A549 treated with AZD9567 at 1 μM for 4 hours (cell line): ENCODE results near the gene ST3GAL3. TPM values are rescaled to one million over a fixed set of nuclear protein-coding genes. Genes with fewer than 3 reads are reported as not detected.

ENCODE experiments used
- total RNA-seq: library from RNA; stranded (reverse); fragments of 200-300 nt; extraction: Qiagen RNA extraction; gene quantifications from 5 replicates; pipeline ENCODE4 v1.2.3, GENCODE V29; 2022; ENCODE audit not compliant: insufficient read depth

ST3GAL3 gene
- total RNA-seq: 2.8 to 5.1 TPM (median 3.4 TPM) in 5 replicates

GRCh38 chr1:43707190-43708001, at the start of gene ST3GAL3:
ST3GAL3 (plus strand) TSS chr1:43707536; CDS start chr1:43736263, 28,727 bp downstream.

GRCh38 chr1:43933386-43934100, 226.2 kb downstream of the ST3GAL3 start, which contains the start of gene ARTN:
ARTN (plus strand) TSS chr1:43933801; CDS start chr1:43935657, 1,856 bp downstream.

GRCh38 chr1:43946236-43947060, 239.1 kb downstream of the ST3GAL3 start, which contains the start of gene IPO13:
IPO13 (plus strand) TSS chr1:43946950; CDS start chr1:43947601, 651 bp downstream.

GRCh38 chr1:43969746-43970466, 262.6 kb downstream of the ST3GAL3 start, which contains the start of gene DPH2:
DPH2 (plus strand) TSS chr1:43970010; CDS start chr1:43970176, 166 bp downstream.

GRCh38 chr1:43974443-43975248, 267.3 kb downstream of the ST3GAL3 start, which contains the start of gene ATP6V0B:
ATP6V0B (plus strand) TSS chr1:43974960; CDS start chr1:43975041, 81 bp downstream.

GRCh38 chr1:43978551-43979260, 271.4 kb downstream of the ST3GAL3 start, which contains the start of gene B4GALT2:
B4GALT2 (plus strand) TSS chr1:43979210; CDS start chr1:43981161, 1,951 bp downstream.

Other genes with a start within 250 kb of the ST3GAL3 start
- 82.2 to 112 TPM (median 91.4 TPM) in 5 replicates for gene PTPRF, start 176.7 kb upstream of the ST3GAL3 start, total RNA-seq
- 14.5 to 16.7 TPM (median 15.4 TPM) in 5 replicates for gene KDM4A, start 57.4 kb upstream of the ST3GAL3 start, total RNA-seq
- gene ARTN, start 226.3 kb downstream of the ST3GAL3 start, total RNA-seq: 0.34 to 0.68 TPM (median 0.39 TPM) in 4 of 5 replicates, not detected in the other
- gene IPO13, start 239.4 kb downstream of the ST3GAL3 start, total RNA-seq: 16.6 to 17.5 TPM (median 16.9 TPM) in 5 replicates